22Rv1 (cell line): ENCODE measurements around the gene GPC5.

Experiments used
- CTCF ChIP-seq: fragments of 450-650 bp; IDR thresholded peaks from 2 replicates; pipeline ENCODE4 v1.5.1; 2017; ENCODE audit warnings: mild to moderate bottlenecking
- ZFX ChIP-seq: fragments of 450-650 bp; IDR thresholded peaks from 2 replicates; pipeline ENCODE4 v1.6.1; 2017; ENCODE audit warnings: antibody characterized with exemption, borderline replicate concordance

GRCh38 chr13:91768746-91769145, 370.3 kb downstream of the GPC5 start:
- TF ChIP-seq CTCF (no peak), ZFX (no peak)
